ENCODE measurements around the gene VWA1.
"Not testable (repeated sequence)": the region's sequence is repeated elsewhere in the genome, so short reads cannot be mapped to it uniquely, and the experiment has no call there.

The VWA1 gene

GRCh38 chr1:1480488-1480867 is 45.0 kb downstream of the VWA1 start:
- not testable (repeated sequence) for H3K9ac ChIP-seq (ENCODE audit: low read length); H3K4me1 ChIP-seq (ENCODE audit: control insufficient read depth, insufficient read depth, low read length); H3K27me3 ChIP-seq (ENCODE audit: control insufficient read depth, insufficient read depth, low read length); H3K4me3 ChIP-seq (ENCODE audit: low read length); H3K36me3 ChIP-seq (ENCODE audit: control insufficient read depth, insufficient read depth, low read length); H3K9me3 ChIP-seq (ENCODE audit: control insufficient read depth, low read length)

- not testable (repeated sequence) for H3K4me3 ChIP-seq (ENCODE audit: low read length)
Measured at GRCh38 chr1:1481811-1482210, 46.3 kb downstream of the VWA1 start.

GRCh38 chr1:1482856-1483255 is 47.4 kb downstream of the VWA1 start:
- Histone ChIP-seq H3K27me3 (ENCODE audit: control insufficient read depth, insufficient read depth, low read length) (no peaks in the 10 kb centered on the region), H3K4me1 (ENCODE audit: control insufficient read depth, insufficient read depth, low read length) (no peaks in the 10 kb centered on the region), H3K9ac (ENCODE audit: low read length) (no peak overlapping the region), H3K4me3 (ENCODE audit: low read length) (no peak overlapping the region), H3K9me3 (ENCODE audit: control insufficient read depth, low read length) (no peaks in the 10 kb centered on the region), H3K36me3 (ENCODE audit: control insufficient read depth, insufficient read depth, low read length) (peaks cover 7% of the 10 kb centered on the region)

More at GRCh38 chr1:1481811-1482210, 46.3 kb downstream of the VWA1 start:
- not testable (repeated sequence) for H3K4me1 ChIP-seq (ENCODE audit: control insufficient read depth, insufficient read depth, low read length); H3K27me3 ChIP-seq (ENCODE audit: control insufficient read depth, insufficient read depth, low read length); H3K36me3 ChIP-seq (ENCODE audit: control insufficient read depth, insufficient read depth, low read length); H3K9ac ChIP-seq (ENCODE audit: low read length); H3K9me3 ChIP-seq (ENCODE audit: control insufficient read depth, low read length)

- no peaks in the 10 kb centered on the region for H3K27me3 ChIP-seq (ENCODE audit: control insufficient read depth, insufficient read depth, low read length)
- H3K4me3 ChIP-seq (ENCODE audit: low read length) = no peak overlapping the region
- H3K4me1 ChIP-seq (ENCODE audit: control insufficient read depth, insufficient read depth, low read length) = no peaks in the 10 kb centered on the region
- peaks cover 7% of the 10 kb centered on the region for H3K36me3 ChIP-seq (ENCODE audit: control insufficient read depth, insufficient read depth, low read length)
- H3K9me3 ChIP-seq (ENCODE audit: control insufficient read depth, low read length) = no peaks in the 10 kb centered on the region
- no peak overlapping the region for H3K9ac ChIP-seq (ENCODE audit: low read length)
Measured at GRCh38 chr1:1483714-1484113, 48.2 kb downstream of the VWA1 start.

GRCh38 chr1:1484976-1485750 is 49.7 kb downstream of the VWA1 start:
- not testable (repeated sequence) for H3K36me3 ChIP-seq (ENCODE audit: control insufficient read depth, insufficient read depth, low read length); H3K27me3 ChIP-seq (ENCODE audit: control insufficient read depth, insufficient read depth, low read length); H3K9me3 ChIP-seq (ENCODE audit: control insufficient read depth, low read length); H3K9ac ChIP-seq (ENCODE audit: low read length); H3K4me1 ChIP-seq (ENCODE audit: control insufficient read depth, insufficient read depth, low read length); H3K4me3 ChIP-seq (ENCODE audit: low read length)

GRCh38 chr1:1485755-1486317 is 50.3 kb downstream of the VWA1 start:
- H3K27me3 ChIP-seq (ENCODE audit: control insufficient read depth, insufficient read depth, low read length); H3K9me3 ChIP-seq (ENCODE audit: control insufficient read depth, low read length); H3K36me3 ChIP-seq (ENCODE audit: control insufficient read depth, insufficient read depth, low read length); H3K4me1 ChIP-seq (ENCODE audit: control insufficient read depth, insufficient read depth, low read length); H3K4me3 ChIP-seq (ENCODE audit: low read length); H3K9ac ChIP-seq (ENCODE audit: low read length): not testable (repeated sequence)

GRCh38 chr1:1487701-1488100 is 52.2 kb downstream of the VWA1 start:
- H3K9ac ChIP-seq (ENCODE audit: low read length) = no peak overlapping the region
- peaks cover 9% of the 10 kb centered on the region for H3K36me3 ChIP-seq (ENCODE audit: control insufficient read depth, insufficient read depth, low read length)
- H3K4me1 ChIP-seq (ENCODE audit: control insufficient read depth, insufficient read depth, low read length) = no peaks in the 10 kb centered on the region
- no peak overlapping the region for H3K4me3 ChIP-seq (ENCODE audit: low read length)
- no peaks in the 10 kb centered on the region for H3K9me3 ChIP-seq (ENCODE audit: control insufficient read depth, low read length)
- H3K27me3 ChIP-seq (ENCODE audit: control insufficient read depth, insufficient read depth, low read length) = no peaks in the 10 kb centered on the region

GRCh38 chr1:1489231-1489630 is 53.7 kb downstream of the VWA1 start:
- Histone ChIP-seq H3K9me3 (ENCODE audit: control insufficient read depth, low read length) (no peaks in the 10 kb centered on the region), H3K4me3 (ENCODE audit: low read length) (no peak overlapping the region), H3K27me3 (ENCODE audit: control insufficient read depth, insufficient read depth, low read length) (no peaks in the 10 kb centered on the region), H3K4me1 (ENCODE audit: control insufficient read depth, insufficient read depth, low read length) (no peaks in the 10 kb centered on the region), H3K36me3 (ENCODE audit: control insufficient read depth, insufficient read depth, low read length) (peaks cover 9% of the 10 kb centered on the region), H3K9ac (ENCODE audit: low read length) (no peak overlapping the region)

GRCh38 chr1:1489861-1490260 is 54.4 kb downstream of the VWA1 start:
- Histone ChIP-seq H3K4me1 (ENCODE audit: control insufficient read depth, insufficient read depth, low read length) (no peaks in the 10 kb centered on the region), H3K9ac (ENCODE audit: low read length) (no peak overlapping the region), H3K36me3 (ENCODE audit: control insufficient read depth, insufficient read depth, low read length) (peaks cover 9% of the 10 kb centered on the region), H3K4me3 (ENCODE audit: low read length) (no peak overlapping the region), H3K9me3 (ENCODE audit: control insufficient read depth, low read length) (no peaks in the 10 kb centered on the region), H3K27me3 (ENCODE audit: control insufficient read depth, insufficient read depth, low read length) (no peaks in the 10 kb centered on the region)

- Histone ChIP-seq H3K36me3 (ENCODE audit: control insufficient read depth, insufficient read depth, low read length) (peaks cover 9% of the 10 kb centered on the region), H3K27me3 (ENCODE audit: control insufficient read depth, insufficient read depth, low read length) (no peaks in the 10 kb centered on the region), H3K9ac (ENCODE audit: low read length) (no peak overlapping the region), H3K9me3 (ENCODE audit: control insufficient read depth, low read length) (no peaks in the 10 kb centered on the region), H3K4me3 (ENCODE audit: low read length) (no peak overlapping the region), H3K4me1 (ENCODE audit: control insufficient read depth, insufficient read depth, low read length) (no peaks in the 10 kb centered on the region)
Measured at GRCh38 chr1:1490633-1491230, 55.2 kb downstream of the VWA1 start.

- Histone ChIP-seq H3K4me1 (ENCODE audit: control insufficient read depth, insufficient read depth, low read length) (no peaks in the 10 kb centered on the region), H3K4me3 (ENCODE audit: low read length) (no peak overlapping the region), H3K9ac (ENCODE audit: low read length) (no peak overlapping the region), H3K36me3 (ENCODE audit: control insufficient read depth, insufficient read depth, low read length) (peaks cover 9% of the 10 kb centered on the region), H3K9me3 (ENCODE audit: control insufficient read depth, low read length) (no peaks in the 10 kb centered on the region), H3K27me3 (ENCODE audit: control insufficient read depth, insufficient read depth, low read length) (no peaks in the 10 kb centered on the region)
Measured at GRCh38 chr1:1491601-1492000, 56.1 kb downstream of the VWA1 start.
